ENCODE measurements around the gene TSPAN31. TPM values are rescaled to one million over a fixed set of nuclear protein-coding genes. Genes with fewer than 3 reads are reported as not detected.
A peak's percentile ranks its signal among the peaks of the same experiment; 100 is the strongest.

The TSPAN31 gene
- total and polyA plus RNA-seq, 2 experiments from 2014 or later, result 47.2 to 70.8 TPM

DNA sequence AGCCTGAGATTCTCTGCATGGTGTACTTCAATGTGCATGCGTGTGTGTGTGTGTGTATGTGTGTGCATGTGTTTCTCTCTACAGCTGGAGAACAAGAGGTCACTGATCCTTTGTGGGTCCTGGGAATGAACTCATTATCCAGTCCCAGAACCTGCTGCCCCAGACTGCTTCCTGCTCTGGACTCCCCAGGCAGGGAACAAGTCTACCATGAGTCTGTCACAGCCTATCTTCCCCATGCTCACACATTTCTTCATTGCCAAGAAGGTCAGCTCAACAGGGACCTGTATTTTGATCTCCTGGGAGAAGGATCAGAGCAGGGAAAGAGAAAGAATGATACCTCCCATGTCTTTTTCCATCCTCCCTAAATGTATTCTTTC, 3.4 kb upstream of the TSPAN31 start:
- Histone ChIP-seq H3K9me2 (ENCODE audit: insufficient read depth) (no peaks in the 10 kb centered on the region), H3K27ac (no peak overlapping the region), H3F3A (ENCODE audit: insufficient read depth) (peaks cover 14% of the 10 kb centered on the region), H3K9me3 (ENCODE audit: low read depth) (no peaks in the 10 kb centered on the region), H3K27me3 (replicated peaks; ENCODE audit: insufficient read depth) (peaks cover 38% of the 10 kb centered on the region), H3K9ac (no peak overlapping the region), H3K79me2 (ENCODE audit: insufficient read depth) (0 out of 2 replicates have a peak, but pooled peaks cover 7% of the 10 kb centered on the region), H3K36me3 (ENCODE audit: low read depth) (no peaks in the 10 kb centered on the region), H4K20me1 (ENCODE audit: insufficient read depth) (no peaks in the 10 kb centered on the region), H3K4me1 (ENCODE audit: insufficient read depth) (peaks cover 5% of the 10 kb centered on the region; the same call in 1 of the 2 replicates), H2AFZ (no peak overlapping the region), H3K4me2 (ENCODE audit: unreplicated experiment) (no peak overlapping the region), H3K4me3 (no peak overlapping the region)
- 22 to 64% methylated on average over 1 of the region's 1 CpG for WGBS, 2 experiments (ENCODE audit: low coverage in 1 of 2, low lambda C conversion rate in 2 of 2, missing lambda C conversion rate in 2 of 2)
- DNase-seq, result no peak
- TF ChIP-seq EZH2phosphoT487 (IDR thresholded peaks at IDR 0.05; ENCODE audit: insufficient read depth, low read depth) (no peak), EZH2 (IDR thresholded peaks at IDR 0.05; ENCODE audit: insufficient read depth, poor library complexity, severe bottlenecking) (no peak)
- in situ Hi-C loops (cut with MboI), result no loop called here

DNA sequence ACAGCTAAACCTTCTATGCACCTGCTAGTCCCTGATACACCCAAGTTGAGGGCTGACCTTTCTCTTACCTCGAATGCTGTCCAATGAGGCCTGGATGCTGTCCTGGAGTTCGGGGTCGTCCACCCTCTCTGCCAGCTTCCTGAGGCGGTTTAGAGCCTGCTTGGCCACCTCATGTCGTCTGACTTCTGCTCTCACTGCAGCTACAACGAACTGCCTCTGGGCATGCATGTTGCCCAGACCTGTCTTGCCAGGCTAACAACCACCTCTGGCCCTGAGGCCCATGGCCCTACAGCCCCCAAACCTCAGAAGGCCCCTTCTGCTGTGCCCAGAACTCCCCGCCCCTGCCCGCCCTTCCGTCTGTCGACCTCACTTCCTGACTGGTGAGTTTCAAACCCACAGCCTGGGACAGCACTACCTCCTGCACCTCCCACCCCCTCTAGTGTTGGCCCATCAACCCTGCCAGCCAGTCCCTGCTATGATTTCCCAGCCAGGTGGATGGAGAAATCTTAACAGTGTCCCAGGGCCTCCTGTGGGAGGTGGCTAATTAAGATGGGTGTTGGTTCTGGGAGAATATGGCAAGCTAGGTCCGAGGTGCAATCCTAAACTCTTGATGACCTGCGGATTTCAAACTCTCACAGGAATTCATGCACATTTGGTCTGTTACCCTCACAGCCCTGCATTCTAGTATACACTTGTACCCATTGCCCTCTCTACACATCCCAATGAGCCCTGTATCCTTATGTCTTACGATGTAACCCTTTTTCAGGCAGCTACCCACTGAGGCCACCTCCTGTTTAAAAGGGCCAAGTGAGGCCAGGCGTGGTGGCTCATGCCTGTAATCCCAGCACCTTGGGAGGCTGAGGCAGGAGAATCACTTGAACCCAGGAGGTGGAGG, 2.7 kb upstream of the TSPAN31 start:
- Histone ChIP-seq H3K79me2 (ENCODE audit: insufficient read depth) (0 out of 2 replicates have a peak, but pooled peaks cover 7% of the 10 kb centered on the region), H3K4me2 (ENCODE audit: unreplicated experiment) (no peak overlapping the region), H3K27me3 (replicated peaks; ENCODE audit: insufficient read depth) (peaks cover 31% of the 10 kb centered on the region), H3K9me2 (ENCODE audit: insufficient read depth) (no peaks in the 10 kb centered on the region), H3K9me3 (ENCODE audit: low read depth) (no peaks in the 10 kb centered on the region), H3K4me3 (no peak overlapping the region), H3K27ac (no peak overlapping the region), H4K20me1 (ENCODE audit: insufficient read depth) (no peaks in the 10 kb centered on the region), H3F3A (ENCODE audit: insufficient read depth) (peaks cover 20% of the 10 kb centered on the region), H2AFZ (no peak overlapping the region), H3K9ac (no peak overlapping the region), H3K4me1 (ENCODE audit: insufficient read depth) (peaks cover 5% of the 10 kb centered on the region; the same call in 1 of the 2 replicates), H3K36me3 (ENCODE audit: low read depth) (peaks cover 2% of the 10 kb centered on the region; the same call in 1 of the 2 replicates)
- no peak for TF ChIP-seq EZH2 (IDR thresholded peaks at IDR 0.05; ENCODE audit: insufficient read depth, poor library complexity, severe bottlenecking)
- TF ChIP-seq EZH2phosphoT487 (IDR thresholded peaks at IDR 0.05; ENCODE audit: insufficient read depth, low read depth), result no peak
- in situ Hi-C loops (cut with MboI), result no loop called here
- no peak for DNase-seq
- 41 to 42% methylated on average over 13 to 14 of the region's 14 CpGs for WGBS, 2 experiments (ENCODE audit: low coverage in 1 of 2, low lambda C conversion rate in 2 of 2, missing lambda C conversion rate in 2 of 2)

DNA sequence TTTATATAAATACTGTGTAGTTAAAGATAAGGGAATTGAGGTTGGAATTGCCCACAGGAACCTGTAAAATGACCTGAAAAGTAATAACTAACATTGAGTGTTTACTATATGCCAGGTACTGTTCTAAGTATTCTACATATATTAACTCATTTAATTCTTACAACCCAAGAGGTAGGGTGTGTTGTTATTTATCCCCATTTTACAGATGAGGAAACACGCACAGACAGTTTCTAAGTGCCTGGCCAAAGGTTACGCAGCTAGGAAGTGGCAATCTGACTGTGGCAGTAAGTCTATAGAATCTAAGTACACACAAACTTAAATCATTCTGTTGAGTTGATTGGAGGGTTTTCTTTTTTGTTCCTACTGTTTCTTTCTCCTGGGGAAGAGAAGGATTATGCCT, 1.1 kb upstream of the TSPAN31 start:
- peaks cover 25% of the 10 kb centered on the region for H3F3A ChIP-seq (ENCODE audit: insufficient read depth)
- H3K9ac ChIP-seq, result peak overlapping the region; percentile 98; the same call in 1 of the 2 replicates
- WGBS, 2 experiments (ENCODE audit: low coverage in 1 of 2, low lambda C conversion rate in 2 of 2, missing lambda C conversion rate in 2 of 2), result 67 to 75% methylated on average over 2 of the region's 2 CpGs
- peaks cover 11% of the 10 kb centered on the region; the same call in 1 of the 2 replicates for H3K36me3 ChIP-seq (ENCODE audit: low read depth)
- peak overlapping the region; percentile 73; the same call in 1 of the 2 replicates for H2AFZ ChIP-seq
- H3K4me3 ChIP-seq, result no peak overlapping the region
- H3K9me3 ChIP-seq (ENCODE audit: low read depth), result no peaks in the 10 kb centered on the region
- TF ChIP-seq EZH2phosphoT487 (IDR thresholded peaks at IDR 0.05; ENCODE audit: insufficient read depth, low read depth) (no peak), EZH2 (IDR thresholded peaks at IDR 0.05; ENCODE audit: insufficient read depth, poor library complexity, severe bottlenecking) (no peak)
- in situ Hi-C loops (cut with MboI), result no loop called here
- H3K79me2 ChIP-seq (ENCODE audit: insufficient read depth), result peaks cover 7% of the 10 kb centered on the region; the same call in 1 of the 2 replicates
- no peak for DNase-seq
- H3K4me2 ChIP-seq (ENCODE audit: unreplicated experiment), result peak overlapping the region; percentile 20
- peak overlapping the region; percentile 95; the same call in 1 of the 2 replicates for H3K27ac ChIP-seq
- H3K9me2 ChIP-seq (ENCODE audit: insufficient read depth), result no peaks in the 10 kb centered on the region
- H3K27me3 ChIP-seq (replicated peaks; ENCODE audit: insufficient read depth), result peaks cover 16% of the 10 kb centered on the region
- H4K20me1 ChIP-seq (ENCODE audit: insufficient read depth), result no peaks in the 10 kb centered on the region
- H3K4me1 ChIP-seq (ENCODE audit: insufficient read depth), result peaks cover 5% of the 10 kb centered on the region; the same call in 1 of the 2 replicates

DNA sequence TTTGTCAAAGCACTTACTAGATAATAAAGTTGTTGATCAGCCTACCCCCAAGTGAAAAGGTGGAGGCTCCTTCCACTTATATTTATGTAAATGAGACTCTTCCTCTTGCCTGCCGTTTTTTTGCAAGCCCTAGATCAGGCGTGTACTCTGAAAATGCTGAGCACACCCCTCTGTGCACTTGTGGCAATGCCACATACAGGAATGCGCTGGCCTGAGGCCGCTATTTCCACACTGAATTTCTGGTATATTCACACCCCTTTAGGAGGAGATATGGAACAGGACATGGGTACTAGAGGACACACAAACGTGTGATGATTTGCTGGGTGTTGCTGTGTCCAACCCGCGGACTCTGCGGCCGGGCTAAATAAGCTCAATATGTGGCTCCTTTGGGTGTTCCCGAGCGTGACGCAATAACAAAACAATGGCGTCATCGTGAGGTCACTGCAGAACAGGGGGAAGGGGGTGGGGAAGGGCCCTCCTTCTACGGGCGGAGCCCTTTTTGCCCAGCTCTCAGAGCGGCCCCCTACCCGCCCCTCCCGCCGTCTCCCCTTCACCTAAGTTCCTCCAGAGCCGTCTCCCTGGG, 554 bp upstream of the TSPAN31 start:
- peak overlapping the region; percentile 49 for H3K4me2 ChIP-seq (ENCODE audit: unreplicated experiment)
- peaks cover 12% of the 10 kb centered on the region for H3K79me2 ChIP-seq (ENCODE audit: insufficient read depth)
- peaks cover 5% of the 10 kb centered on the region; the same call in 1 of the 2 replicates for H3K4me1 ChIP-seq (ENCODE audit: insufficient read depth)
- no peaks in the 10 kb centered on the region for H4K20me1 ChIP-seq (ENCODE audit: insufficient read depth)
- in situ Hi-C loops (cut with MboI), result no loop called here
- H3F3A ChIP-seq (ENCODE audit: insufficient read depth), result peaks cover 25% of the 10 kb centered on the region
- TF ChIP-seq EZH2 (IDR thresholded peaks at IDR 0.05; ENCODE audit: insufficient read depth, poor library complexity, severe bottlenecking) (no peak), EZH2phosphoT487 (IDR thresholded peaks at IDR 0.05; ENCODE audit: insufficient read depth, low read depth) (no peak)
- H3K27me3 ChIP-seq (replicated peaks; ENCODE audit: insufficient read depth), result peaks cover 12% of the 10 kb centered on the region
- 9 to 13% methylated on average over 17 to 21 of the region's 21 CpGs for WGBS, 2 experiments (ENCODE audit: low coverage in 1 of 2, low lambda C conversion rate in 2 of 2, missing lambda C conversion rate in 2 of 2)
- H3K27ac ChIP-seq, result peak overlapping the region; percentile 95
- peak overlapping the region; percentile 98 for H3K9ac ChIP-seq
- H3K9me2 ChIP-seq (ENCODE audit: insufficient read depth), result no peaks in the 10 kb centered on the region
- peak overlapping the region; percentile 99 for H3K4me3 ChIP-seq
- H3K36me3 ChIP-seq (ENCODE audit: low read depth), result peaks cover 11% of the 10 kb centered on the region; the same call in 1 of the 2 replicates
- no peaks in the 10 kb centered on the region for H3K9me3 ChIP-seq (ENCODE audit: low read depth)
- H2AFZ ChIP-seq, result peak overlapping the region; percentile 73
- peak; percentile 83 for DNase-seq

All from GM23248 (cell line).